GM23338 (cell line): ENCODE results near the gene ARHGEF17. TPM values are rescaled to one million over a fixed set of nuclear protein-coding genes. Genes with fewer than 3 reads are reported as not detected.

Source experiments
- ATAC-seq: fragments of 200-7000 bp; cut with Tn5 transposase; 3 replicates; pipeline ENCODE4 v1.9.1; 2020
- DNase-seq: peaks from one replicate; pipeline ENCODE4 v3.0.0-alpha.2; 2015; ENCODE audit warnings: low spot score
- H2AFZ ChIP-seq: fragments of 200-600 bp; sonication (generic); 2 replicates; pipeline ENCODE4 v1.8.0; 2016; ENCODE audit warnings: antibody characterized with exemption, mild to moderate bottlenecking, moderate library complexity
- H3F3A ChIP-seq: fragments of 200-600 bp; sonication (generic); replicated peaks from 2 replicates; pipeline ENCODE4 v1.8.0; 2017; ENCODE audit warnings: antibody characterized with exemption, mixed run types, low read depth
- H3K27ac ChIP-seq: fragments of 200-600 bp; sonication (generic); 2 replicates; pipeline ENCODE4 v1.6.1; 2016; ENCODE audit warnings: low read depth
- H3K27me3 ChIP-seq: fragments of 200-600 bp; sonication (generic); 2 replicates; pipeline ENCODE4 v1.8.0; 2016; ENCODE audit warnings: mild to moderate bottlenecking, mixed run types, moderate library complexity; ENCODE audit not compliant: insufficient read depth
- H3K36me3 ChIP-seq: fragments of 200-600 bp; sonication (generic); 2 replicates; pipeline ENCODE4 v1.8.0; 2016; ENCODE audit warnings: mild to moderate bottlenecking; ENCODE audit not compliant: insufficient read depth
- H3K4me1 ChIP-seq: fragments of 200-600 bp; sonication (generic); 2 replicates; pipeline ENCODE4 v1.8.0; 2016; ENCODE audit warnings: mild to moderate bottlenecking, moderate library complexity; ENCODE audit not compliant: insufficient read depth
- H3K4me2 ChIP-seq: fragments of 200-600 bp; sonication (generic); 2 replicates; pipeline ENCODE4 v1.7.1; 2017; ENCODE audit warnings: mixed run types
- H3K4me3 ChIP-seq: fragments of 200-600 bp; sonication (generic); 2 replicates; pipeline ENCODE4 v1.6.1; 2016; ENCODE audit warnings: mixed run types
- H3K79me2 ChIP-seq: fragments of 200-600 bp; sonication (generic); replicated peaks from 2 replicates; pipeline ENCODE4 v1.8.0; 2017; ENCODE audit warnings: mild to moderate bottlenecking; ENCODE audit not compliant: insufficient read depth
- H3K9me2 ChIP-seq: fragments of 200-600 bp; sonication (generic); 2 replicates; pipeline ENCODE4 v1.8.0; 2017; ENCODE audit not compliant: insufficient read depth
- H4K20me1 ChIP-seq: fragments of 200-600 bp; sonication (generic); replicated peaks from 2 replicates; pipeline ENCODE4 v1.8.0; 2017; ENCODE audit warnings: mild to moderate bottlenecking; ENCODE audit not compliant: insufficient read depth
- H3K27ac Mint-ChIP-seq: 2 replicates; pipeline ENCODE4 v1.8.0; 2020; ENCODE audit warnings: inconsistent platforms, mild to moderate bottlenecking, moderate library complexity, mixed read lengths
- H3K27me3 Mint-ChIP-seq: 3 replicates; pipeline ENCODE4 v1.8.0; 2022; ENCODE audit warnings: low read depth, mild to moderate bottlenecking, moderate library complexity, mixed read lengths, inconsistent platforms; ENCODE audit not compliant: insufficient read depth, poor library complexity
- H3K36me3 Mint-ChIP-seq: 3 replicates; pipeline ENCODE4 v1.8.0; 2021; ENCODE audit warnings: low read depth, mild to moderate bottlenecking, inconsistent platforms, moderate library complexity, mixed read lengths
- H3K4me1 Mint-ChIP-seq: 3 replicates; pipeline ENCODE4 v1.8.0; 2020; ENCODE audit warnings: mild to moderate bottlenecking, inconsistent platforms, mixed read lengths
- H3K4me3 Mint-ChIP-seq: 3 replicates; pipeline ENCODE4 v1.8.0; 2021; ENCODE audit warnings: moderate library complexity, mild to moderate bottlenecking, inconsistent platforms, mixed read lengths
- H3K9me3 Mint-ChIP-seq: 3 replicates; pipeline ENCODE4 v1.8.0; 2020; ENCODE audit warnings: moderate library complexity, mild to moderate bottlenecking, inconsistent platforms, mixed read lengths
- CREB1 ChIP-seq: fragments of 250-450 bp; sonication (Bioruptor Pico); IDR thresholded peaks from 2 replicates; pipeline ENCODE4 v1.5.0; 2020; ENCODE audit warnings: low read depth, mild to moderate bottlenecking, moderate library complexity
- EZH2 ChIP-seq: fragments of 200-600 bp; sonication (generic); IDR thresholded peaks from one replicate; pipeline ENCODE4 v1.8.0; 2017; ENCODE audit warnings: antibody characterized with exemption, mild to moderate bottlenecking, low read depth; ENCODE audit not compliant: unreplicated experiment
- EZH2phosphoT487 ChIP-seq: fragments of 200-600 bp; sonication (generic); IDR thresholded peaks from one replicate; pipeline ENCODE4 v1.8.1; 2018; ENCODE audit warnings: antibody characterized with exemption; ENCODE audit not compliant: unreplicated experiment
- JUNB ChIP-seq: IDR thresholded peaks from one replicate; pipeline ENCODE4 v1.6.1; 2016; ENCODE audit warnings: antibody characterized with exemption; ENCODE audit not compliant: unreplicated experiment
- NANOG ChIP-seq: IDR thresholded peaks from 2 replicates; pipeline ENCODE4 v1.6.1; 2016; ENCODE audit warnings: antibody characterized with exemption, borderline replicate concordance
- POLR2AphosphoS5 ChIP-seq: IDR thresholded peaks from 2 replicates; pipeline ENCODE4 v1.6.1; 2016; ENCODE audit warnings: antibody characterized with exemption, low read depth
- STAT1 ChIP-seq: IDR thresholded peaks from one replicate; pipeline ENCODE4 v1.6.1; 2016; ENCODE audit warnings: antibody characterized with exemption; ENCODE audit not compliant: unreplicated experiment
- ZNF114 ChIP-seq: fragments of 250-450 bp; sonication (Bioruptor Pico); IDR thresholded peaks from 2 replicates; pipeline ENCODE4 v1.5.0; 2020; ENCODE audit warnings: mild to moderate bottlenecking, moderate library complexity
- ZNF331 ChIP-seq: fragments of 250-450 bp; sonication (Bioruptor Pico); IDR thresholded peaks from 2 replicates; pipeline ENCODE4 v1.5.0; 2020; ENCODE audit warnings: low read depth, mild to moderate bottlenecking, moderate library complexity
- polyA plus RNA-seq: library from polyadenylated mRNA; unstranded; fragments of >200 nt; fragmentation: Nextera tagmentation; extraction: Ambion mirVana; gene quantifications from 2 replicates; pipeline ENCODE4 v1.2.1, GENCODE V29; 2016
- total RNA-seq: library from RNA; depleted of rRNA; stranded (reverse); fragments of >200 nt; shearing (Covaris generic); gene quantifications from 2 replicates; pipeline ENCODE4 v1.2.3, GENCODE V29; 2014
- TF ChIP-seq, protein P1 (sequence below): IDR thresholded peaks from 2 replicates; pipeline ENCODE4 v1.6.1; 2016; ENCODE audit warnings: antibody characterized with exemption
- TF ChIP-seq, protein P2 (sequence below), 2 experiments: fragments of 200-600 bp in 1 of 2; sonication (generic) in 1 of 2; conservative IDR thresholded peaks; 2 replicates each; pipeline versions ENCODE4 v1.5.1 to v1.6.1; 2016 to 2017; ENCODE audit warnings: antibody characterized with exemption in 2 of 2, low read depth in 2 of 2, mild to moderate bottlenecking in 2 of 2, moderate library complexity in 1 of 2
- TF ChIP-seq, protein P3 (sequence below): fragments of 250-450 bp; sonication (Bioruptor Pico); IDR thresholded peaks from 2 replicates; pipeline ENCODE4 v1.5.0; 2020; ENCODE audit warnings: mild to moderate bottlenecking, moderate library complexity
- TF ChIP-seq, protein P4 (sequence below): IDR thresholded peaks from one replicate; pipeline ENCODE4 v1.6.1; 2018; ENCODE audit warnings: antibody characterized with exemption; ENCODE audit not compliant: unreplicated experiment

Gene ARHGEF17
- total and polyA plus RNA-seq, 2 experiments from 2014 or later = 2.9 to 15.0 TPM

DNA sequence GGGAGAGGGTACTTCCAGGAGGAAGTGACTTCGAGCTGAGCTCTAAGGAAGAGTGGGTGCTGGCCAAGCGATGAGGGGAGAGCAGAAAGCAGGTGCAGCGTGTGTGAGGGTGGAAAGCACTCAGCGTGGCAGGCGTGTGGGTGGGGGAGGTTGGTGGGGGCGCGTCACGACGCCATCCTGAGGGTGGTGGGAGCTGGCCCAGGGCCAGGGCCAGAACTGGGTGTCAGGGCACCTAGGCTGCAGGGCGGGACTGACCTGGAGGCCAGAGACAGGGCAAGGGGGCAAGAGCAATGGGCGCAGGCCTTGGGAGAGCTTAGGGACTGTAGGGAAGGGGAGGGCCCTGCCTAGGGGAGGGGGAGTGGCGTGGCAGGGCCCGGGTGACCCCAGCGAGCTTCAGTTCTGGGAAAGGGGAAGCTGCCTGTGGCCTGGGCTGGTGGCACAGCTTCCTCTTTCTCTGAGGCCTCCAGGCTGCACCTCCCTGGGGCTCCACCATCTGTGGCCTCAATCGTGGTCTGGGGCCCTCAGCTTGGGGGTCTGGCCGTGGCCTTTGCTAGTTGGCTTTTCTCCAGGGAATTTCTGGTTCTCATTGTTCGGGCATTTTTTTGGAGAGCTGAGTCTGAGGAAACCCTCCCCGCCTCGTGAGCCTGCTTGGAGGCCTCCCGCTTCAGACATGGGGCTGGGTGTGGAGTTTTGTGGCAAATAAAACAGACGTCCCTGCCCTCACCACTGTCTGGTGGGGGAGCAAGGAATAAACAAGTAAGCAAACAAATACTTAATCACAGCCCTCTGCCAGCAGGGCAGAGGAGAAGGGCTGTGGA, 77.0 kb downstream of the ARHGEF17 start:
- H3K27me3 Mint-ChIP-seq = peaks cover 6% of the 10 kb centered on the region
- peaks cover 23% of the 10 kb centered on the region for H3K4me1 Mint-ChIP-seq
- H3K4me2 ChIP-seq = no peak overlapping the region
- no peaks in the 10 kb centered on the region; the same call in none of the 2 replicates for H4K20me1 ChIP-seq
- H3K36me3 Mint-ChIP-seq = no peaks in the 10 kb centered on the region; the same call in 2 of the 3 replicates
- H3F3A ChIP-seq = no peaks in the 10 kb centered on the region
- H3K36me3 ChIP-seq = no peaks in the 10 kb centered on the region
- H3K4me1 ChIP-seq = no peaks in the 10 kb centered on the region
- DNase-seq (no peak), ATAC-seq (no peak)
- no peak overlapping the region for H2AFZ ChIP-seq
- H3K4me3 ChIP-seq = no peak overlapping the region
- H3K27ac ChIP-seq = no peak overlapping the region
- no peaks in the 10 kb centered on the region for H3K9me2 ChIP-seq
- TF ChIP-seq STAT1 (no peak), NANOG (no peak), ZNF331 (CRISPR knock-in tag) (no peak), EZH2 (no peak), ZNF114 (CRISPR knock-in tag) (no peak), EZH2phosphoT487 (no peak), CREB1 (no peak), JUNB (no peak), POLR2AphosphoS5 (no peak)
- TF ChIP-seq, protein P1, sequence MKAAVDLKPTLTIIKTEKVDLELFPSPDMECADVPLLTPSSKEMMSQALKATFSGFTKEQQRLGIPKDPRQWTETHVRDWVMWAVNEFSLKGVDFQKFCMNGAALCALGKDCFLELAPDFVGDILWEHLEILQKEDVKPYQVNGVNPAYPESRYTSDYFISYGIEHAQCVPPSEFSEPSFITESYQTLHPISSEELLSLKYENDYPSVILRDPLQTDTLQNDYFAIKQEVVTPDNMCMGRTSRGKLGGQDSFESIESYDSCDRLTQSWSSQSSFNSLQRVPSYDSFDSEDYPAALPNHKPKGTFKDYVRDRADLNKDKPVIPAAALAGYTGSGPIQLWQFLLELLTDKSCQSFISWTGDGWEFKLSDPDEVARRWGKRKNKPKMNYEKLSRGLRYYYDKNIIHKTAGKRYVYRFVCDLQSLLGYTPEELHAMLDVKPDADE = no peak
- TF ChIP-seq, protein P2, sequence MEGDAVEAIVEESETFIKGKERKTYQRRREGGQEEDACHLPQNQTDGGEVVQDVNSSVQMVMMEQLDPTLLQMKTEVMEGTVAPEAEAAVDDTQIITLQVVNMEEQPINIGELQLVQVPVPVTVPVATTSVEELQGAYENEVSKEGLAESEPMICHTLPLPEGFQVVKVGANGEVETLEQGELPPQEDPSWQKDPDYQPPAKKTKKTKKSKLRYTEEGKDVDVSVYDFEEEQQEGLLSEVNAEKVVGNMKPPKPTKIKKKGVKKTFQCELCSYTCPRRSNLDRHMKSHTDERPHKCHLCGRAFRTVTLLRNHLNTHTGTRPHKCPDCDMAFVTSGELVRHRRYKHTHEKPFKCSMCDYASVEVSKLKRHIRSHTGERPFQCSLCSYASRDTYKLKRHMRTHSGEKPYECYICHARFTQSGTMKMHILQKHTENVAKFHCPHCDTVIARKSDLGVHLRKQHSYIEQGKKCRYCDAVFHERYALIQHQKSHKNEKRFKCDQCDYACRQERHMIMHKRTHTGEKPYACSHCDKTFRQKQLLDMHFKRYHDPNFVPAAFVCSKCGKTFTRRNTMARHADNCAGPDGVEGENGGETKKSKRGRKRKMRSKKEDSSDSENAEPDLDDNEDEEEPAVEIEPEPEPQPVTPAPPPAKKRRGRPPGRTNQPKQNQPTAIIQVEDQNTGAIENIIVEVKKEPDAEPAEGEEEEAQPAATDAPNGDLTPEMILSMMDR (conservative IDR thresholded peaks at IDR 0.05; ENCODE audit: low read depth in 2 of 2) = no peak
- TF ChIP-seq, protein P3, sequence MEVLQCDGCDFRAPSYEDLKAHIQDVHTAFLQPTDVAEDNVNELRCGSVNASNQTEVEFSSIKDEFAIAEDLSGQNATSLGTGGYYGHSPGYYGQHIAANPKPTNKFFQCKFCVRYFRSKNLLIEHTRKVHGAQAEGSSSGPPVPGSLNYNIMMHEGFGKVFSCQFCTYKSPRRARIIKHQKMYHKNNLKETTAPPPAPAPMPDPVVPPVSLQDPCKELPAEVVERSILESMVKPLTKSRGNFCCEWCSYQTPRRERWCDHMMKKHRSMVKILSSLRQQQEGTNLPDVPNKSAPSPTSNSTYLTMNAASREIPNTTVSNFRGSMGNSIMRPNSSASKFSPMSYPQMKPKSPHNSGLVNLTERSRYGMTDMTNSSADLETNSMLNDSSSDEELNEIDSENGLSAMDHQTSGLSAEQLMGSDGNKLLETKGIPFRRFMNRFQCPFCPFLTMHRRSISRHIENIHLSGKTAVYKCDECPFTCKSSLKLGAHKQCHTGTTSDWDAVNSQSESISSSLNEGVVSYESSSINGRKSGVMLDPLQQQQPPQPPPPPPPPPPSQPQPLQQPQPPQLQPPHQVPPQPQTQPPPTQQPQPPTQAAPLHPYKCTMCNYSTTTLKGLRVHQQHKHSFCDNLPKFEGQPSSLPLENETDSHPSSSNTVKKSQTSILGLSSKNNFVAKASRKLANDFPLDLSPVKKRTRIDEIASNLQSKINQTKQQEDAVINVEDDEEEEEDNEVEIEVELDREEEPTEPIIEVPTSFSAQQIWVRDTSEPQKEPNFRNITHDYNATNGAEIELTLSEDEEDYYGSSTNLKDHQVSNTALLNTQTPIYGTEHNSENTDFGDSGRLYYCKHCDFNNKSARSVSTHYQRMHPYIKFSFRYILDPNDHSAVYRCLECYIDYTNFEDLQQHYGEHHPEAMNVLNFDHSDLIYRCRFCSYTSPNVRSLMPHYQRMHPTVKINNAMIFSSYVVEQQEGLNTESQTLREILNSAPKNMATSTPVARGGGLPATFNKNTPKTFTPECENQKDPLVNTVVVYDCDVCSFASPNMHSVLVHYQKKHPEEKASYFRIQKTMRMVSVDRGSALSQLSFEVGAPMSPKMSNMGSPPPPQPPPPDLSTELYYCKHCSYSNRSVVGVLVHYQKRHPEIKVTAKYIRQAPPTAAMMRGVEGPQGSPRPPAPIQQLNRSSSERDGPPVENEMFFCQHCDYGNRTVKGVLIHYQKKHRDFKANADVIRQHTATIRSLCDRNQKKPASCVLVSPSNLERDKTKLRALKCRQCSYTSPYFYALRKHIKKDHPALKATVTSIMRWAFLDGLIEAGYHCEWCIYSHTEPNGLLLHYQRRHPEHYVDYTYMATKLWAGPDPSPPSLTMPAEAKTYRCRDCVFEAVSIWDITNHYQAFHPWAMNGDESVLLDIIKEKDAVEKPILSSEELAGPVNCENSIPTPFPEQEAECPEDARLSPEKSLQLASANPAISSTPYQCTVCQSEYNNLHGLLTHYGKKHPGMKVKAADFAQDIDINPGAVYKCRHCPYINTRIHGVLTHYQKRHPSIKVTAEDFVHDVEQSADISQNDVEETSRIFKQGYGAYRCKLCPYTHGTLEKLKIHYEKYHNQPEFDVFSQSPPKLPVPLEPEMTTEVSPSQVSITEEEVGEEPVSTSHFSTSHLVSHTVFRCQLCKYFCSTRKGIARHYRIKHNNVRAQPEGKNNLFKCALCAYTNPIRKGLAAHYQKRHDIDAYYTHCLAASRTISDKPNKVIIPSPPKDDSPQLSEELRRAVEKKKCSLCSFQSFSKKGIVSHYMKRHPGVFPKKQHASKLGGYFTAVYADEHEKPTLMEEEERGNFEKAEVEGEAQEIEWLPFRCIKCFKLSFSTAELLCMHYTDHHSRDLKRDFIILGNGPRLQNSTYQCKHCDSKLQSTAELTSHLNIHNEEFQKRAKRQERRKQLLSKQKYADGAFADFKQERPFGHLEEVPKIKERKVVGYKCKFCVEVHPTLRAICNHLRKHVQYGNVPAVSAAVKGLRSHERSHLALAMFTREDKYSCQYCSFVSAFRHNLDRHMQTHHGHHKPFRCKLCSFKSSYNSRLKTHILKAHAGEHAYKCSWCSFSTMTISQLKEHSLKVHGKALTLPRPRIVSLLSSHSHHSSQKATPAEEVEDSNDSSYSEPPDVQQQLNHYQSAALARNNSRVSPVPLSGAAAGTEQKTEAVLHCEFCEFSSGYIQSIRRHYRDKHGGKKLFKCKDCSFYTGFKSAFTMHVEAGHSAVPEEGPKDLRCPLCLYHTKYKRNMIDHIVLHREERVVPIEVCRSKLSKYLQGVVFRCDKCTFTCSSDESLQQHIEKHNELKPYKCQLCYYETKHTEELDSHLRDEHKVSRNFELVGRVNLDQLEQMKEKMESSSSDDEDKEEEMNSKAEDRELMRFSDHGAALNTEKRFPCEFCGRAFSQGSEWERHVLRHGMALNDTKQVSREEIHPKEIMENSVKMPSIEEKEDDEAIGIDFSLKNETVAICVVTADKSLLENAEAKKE (CRISPR knock-in tag) = no peak
- TF ChIP-seq, protein P4, sequence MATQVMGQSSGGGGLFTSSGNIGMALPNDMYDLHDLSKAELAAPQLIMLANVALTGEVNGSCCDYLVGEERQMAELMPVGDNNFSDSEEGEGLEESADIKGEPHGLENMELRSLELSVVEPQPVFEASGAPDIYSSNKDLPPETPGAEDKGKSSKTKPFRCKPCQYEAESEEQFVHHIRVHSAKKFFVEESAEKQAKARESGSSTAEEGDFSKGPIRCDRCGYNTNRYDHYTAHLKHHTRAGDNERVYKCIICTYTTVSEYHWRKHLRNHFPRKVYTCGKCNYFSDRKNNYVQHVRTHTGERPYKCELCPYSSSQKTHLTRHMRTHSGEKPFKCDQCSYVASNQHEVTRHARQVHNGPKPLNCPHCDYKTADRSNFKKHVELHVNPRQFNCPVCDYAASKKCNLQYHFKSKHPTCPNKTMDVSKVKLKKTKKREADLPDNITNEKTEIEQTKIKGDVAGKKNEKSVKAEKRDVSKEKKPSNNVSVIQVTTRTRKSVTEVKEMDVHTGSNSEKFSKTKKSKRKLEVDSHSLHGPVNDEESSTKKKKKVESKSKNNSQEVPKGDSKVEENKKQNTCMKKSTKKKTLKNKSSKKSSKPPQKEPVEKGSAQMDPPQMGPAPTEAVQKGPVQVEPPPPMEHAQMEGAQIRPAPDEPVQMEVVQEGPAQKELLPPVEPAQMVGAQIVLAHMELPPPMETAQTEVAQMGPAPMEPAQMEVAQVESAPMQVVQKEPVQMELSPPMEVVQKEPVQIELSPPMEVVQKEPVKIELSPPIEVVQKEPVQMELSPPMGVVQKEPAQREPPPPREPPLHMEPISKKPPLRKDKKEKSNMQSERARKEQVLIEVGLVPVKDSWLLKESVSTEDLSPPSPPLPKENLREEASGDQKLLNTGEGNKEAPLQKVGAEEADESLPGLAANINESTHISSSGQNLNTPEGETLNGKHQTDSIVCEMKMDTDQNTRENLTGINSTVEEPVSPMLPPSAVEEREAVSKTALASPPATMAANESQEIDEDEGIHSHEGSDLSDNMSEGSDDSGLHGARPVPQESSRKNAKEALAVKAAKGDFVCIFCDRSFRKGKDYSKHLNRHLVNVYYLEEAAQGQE = no peak
- H3K79me2 ChIP-seq = peaks cover 5% of the 10 kb centered on the region; the same call in 1 of the 2 replicates
- no peaks in the 10 kb centered on the region for H3K9me3 Mint-ChIP-seq
- H3K4me3 Mint-ChIP-seq = no peak overlapping the region
- no peaks in the 10 kb centered on the region for H3K27me3 ChIP-seq
- H3K27ac Mint-ChIP-seq = peak overlapping the region; percentile 52
